ENCODE results near the gene SMDT1.

DNA sequence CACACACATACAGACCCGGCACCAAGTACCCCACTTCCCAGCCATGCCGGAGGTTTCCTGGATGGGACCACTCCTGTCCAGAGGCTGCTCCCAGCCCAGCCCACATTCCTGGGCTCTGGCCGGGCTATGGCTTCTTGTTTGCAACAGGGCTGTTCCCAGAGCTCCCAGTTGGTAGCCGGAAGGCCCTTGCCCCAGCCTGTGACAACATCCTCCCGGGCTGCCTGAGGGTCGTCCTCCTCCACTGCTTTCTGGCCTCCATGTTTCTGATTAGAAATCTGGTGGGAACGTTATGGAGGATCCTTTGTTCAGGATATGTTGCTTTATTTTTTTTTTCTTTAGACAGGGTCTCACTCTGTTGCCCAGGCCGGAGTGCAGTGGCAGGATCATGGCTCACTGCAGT, 52.1 kb downstream of the SMDT1 start:
- TF ChIP-seq POLR2A (IDR thresholded peaks at IDR 0.05; ENCODE audit: low read depth, low read length) (no peak), EZH2 (IDR thresholded peaks at IDR 0.05; ENCODE audit: borderline replicate concordance, low read depth, low read length, severe bottlenecking) (no peak), MYC (IDR thresholded peaks at IDR 0.05; ENCODE audit: low read depth, low read length) (no peak), POLR2AphosphoS5 (IDR thresholded peaks at IDR 0.05; ENCODE audit: insufficient read depth, low read depth, low read length) (no peak), GATA2 (IDR thresholded peaks at IDR 0.05; ENCODE audit: insufficient read depth, insufficient read length, low read depth, low read length) (no peak)
- TF ChIP-seq, protein P1, sequence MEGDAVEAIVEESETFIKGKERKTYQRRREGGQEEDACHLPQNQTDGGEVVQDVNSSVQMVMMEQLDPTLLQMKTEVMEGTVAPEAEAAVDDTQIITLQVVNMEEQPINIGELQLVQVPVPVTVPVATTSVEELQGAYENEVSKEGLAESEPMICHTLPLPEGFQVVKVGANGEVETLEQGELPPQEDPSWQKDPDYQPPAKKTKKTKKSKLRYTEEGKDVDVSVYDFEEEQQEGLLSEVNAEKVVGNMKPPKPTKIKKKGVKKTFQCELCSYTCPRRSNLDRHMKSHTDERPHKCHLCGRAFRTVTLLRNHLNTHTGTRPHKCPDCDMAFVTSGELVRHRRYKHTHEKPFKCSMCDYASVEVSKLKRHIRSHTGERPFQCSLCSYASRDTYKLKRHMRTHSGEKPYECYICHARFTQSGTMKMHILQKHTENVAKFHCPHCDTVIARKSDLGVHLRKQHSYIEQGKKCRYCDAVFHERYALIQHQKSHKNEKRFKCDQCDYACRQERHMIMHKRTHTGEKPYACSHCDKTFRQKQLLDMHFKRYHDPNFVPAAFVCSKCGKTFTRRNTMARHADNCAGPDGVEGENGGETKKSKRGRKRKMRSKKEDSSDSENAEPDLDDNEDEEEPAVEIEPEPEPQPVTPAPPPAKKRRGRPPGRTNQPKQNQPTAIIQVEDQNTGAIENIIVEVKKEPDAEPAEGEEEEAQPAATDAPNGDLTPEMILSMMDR (IDR thresholded peaks at IDR 0.05; ENCODE audit: extremely low read depth in 1 of 2, insufficient read depth in 1 of 2, low read depth in 1 of 2, low read length in 2 of 2): no peak
- TF ChIP-seq, protein P2, sequence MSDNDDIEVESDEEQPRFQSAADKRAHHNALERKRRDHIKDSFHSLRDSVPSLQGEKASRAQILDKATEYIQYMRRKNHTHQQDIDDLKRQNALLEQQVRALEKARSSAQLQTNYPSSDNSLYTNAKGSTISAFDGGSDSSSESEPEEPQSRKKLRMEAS (IDR thresholded peaks at IDR 0.05; ENCODE audit: insufficient read depth, insufficient read length): no peak
